MM.1S (cell line): Measurements from ENCODE around the gene NSA2.

ENCODE experiments used
- EZH2 ChIP-seq: fragments of 300-600 bp; sonication (generic); optimal IDR thresholded peaks from 2 replicates; pipeline ENCODE3; 2017; ENCODE audit warnings: low read depth, mild to moderate bottlenecking, antibody characterized with exemption, low read length, mixed read lengths
- EZH2phosphoT487 ChIP-seq: fragments of 300-600 bp; sonication (generic); IDR thresholded peaks from 2 replicates; pipeline ENCODE4 v1.6.1; 2018; ENCODE audit warnings: antibody characterized with exemption, low read length
- TF ChIP-seq, protein P1 (sequence below): fragments of 300-600 bp; sonication (generic); IDR thresholded peaks from 2 replicates; pipeline ENCODE4 v1.5.1; 2016; ENCODE audit warnings: antibody characterized with exemption, low read length, mixed read lengths

DNA sequence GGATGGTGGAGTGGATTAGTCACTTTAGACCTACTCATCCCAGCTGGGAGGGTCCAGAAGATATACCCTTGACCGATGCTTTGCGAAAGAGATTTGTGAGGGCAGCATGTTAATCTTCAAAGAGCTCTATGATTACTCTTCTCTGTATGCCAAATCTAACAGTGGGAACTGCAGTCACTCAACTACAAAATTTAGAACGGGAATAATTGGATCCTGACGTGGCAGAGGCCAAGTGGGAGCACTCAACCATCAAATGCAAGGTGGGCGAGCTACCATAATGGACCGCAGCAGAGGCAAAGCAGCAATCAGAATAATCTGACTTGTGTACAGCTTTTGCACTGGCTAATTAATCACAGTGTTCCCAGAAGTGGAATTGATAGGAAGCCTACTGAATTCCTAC lies 20.4 kb downstream of the NSA2 start:
- TF ChIP-seq EZH2 (no peak), EZH2phosphoT487 (no peak)
- TF ChIP-seq, protein P1, sequence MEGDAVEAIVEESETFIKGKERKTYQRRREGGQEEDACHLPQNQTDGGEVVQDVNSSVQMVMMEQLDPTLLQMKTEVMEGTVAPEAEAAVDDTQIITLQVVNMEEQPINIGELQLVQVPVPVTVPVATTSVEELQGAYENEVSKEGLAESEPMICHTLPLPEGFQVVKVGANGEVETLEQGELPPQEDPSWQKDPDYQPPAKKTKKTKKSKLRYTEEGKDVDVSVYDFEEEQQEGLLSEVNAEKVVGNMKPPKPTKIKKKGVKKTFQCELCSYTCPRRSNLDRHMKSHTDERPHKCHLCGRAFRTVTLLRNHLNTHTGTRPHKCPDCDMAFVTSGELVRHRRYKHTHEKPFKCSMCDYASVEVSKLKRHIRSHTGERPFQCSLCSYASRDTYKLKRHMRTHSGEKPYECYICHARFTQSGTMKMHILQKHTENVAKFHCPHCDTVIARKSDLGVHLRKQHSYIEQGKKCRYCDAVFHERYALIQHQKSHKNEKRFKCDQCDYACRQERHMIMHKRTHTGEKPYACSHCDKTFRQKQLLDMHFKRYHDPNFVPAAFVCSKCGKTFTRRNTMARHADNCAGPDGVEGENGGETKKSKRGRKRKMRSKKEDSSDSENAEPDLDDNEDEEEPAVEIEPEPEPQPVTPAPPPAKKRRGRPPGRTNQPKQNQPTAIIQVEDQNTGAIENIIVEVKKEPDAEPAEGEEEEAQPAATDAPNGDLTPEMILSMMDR: no peak
